ENCODE data around the gene MT1H.
"Not testable (repeated sequence)": the region's sequence is repeated elsewhere in the genome, so short reads cannot be mapped to it uniquely, and the experiment has no call there.

Gene MT1H

GRCh38 chr16:56684926-56685590 is 15.4 kb downstream of the MT1H start:
- no peak for DNase-seq (ENCODE audit: low read depth)

DNA sequence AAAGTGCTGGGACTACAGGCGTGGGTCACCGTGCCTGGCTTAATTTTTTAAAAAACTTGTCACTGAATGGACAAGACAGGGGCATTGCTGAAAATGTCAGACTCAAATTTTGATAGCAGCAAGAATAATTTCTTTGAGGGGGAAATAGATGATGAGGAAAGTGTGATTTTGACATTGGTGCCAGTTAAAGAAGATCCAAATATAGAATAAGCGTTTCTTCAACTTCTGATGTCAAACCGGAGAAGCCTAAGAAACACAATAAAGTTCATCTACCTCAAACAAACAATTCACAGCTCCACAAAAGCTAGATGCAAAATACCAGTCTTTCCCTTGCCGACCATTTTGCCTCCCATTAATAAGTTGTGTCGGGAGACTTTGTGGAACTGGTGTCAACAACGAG is 17.1 kb downstream of the MT1H start:
- DNase-seq (ENCODE audit: low read depth): no peak

- no peak for DNase-seq (ENCODE audit: low read depth)
These were observed 19.1 kb downstream of the MT1H start for GRCh38 chr16:56688762-56689161.

- no peak for DNase-seq (ENCODE audit: low read depth)
These were observed 19.6 kb downstream of the MT1H start for GRCh38 chr16:56689171-56689570.

- no peak for DNase-seq (ENCODE audit: low read depth)
These were observed 21.0 kb downstream of the MT1H start for GRCh38 chr16:56690420-56691122.

- peak; percentile 52 for DNase-seq (ENCODE audit: low read depth)
These were observed 22.3 kb downstream of the MT1H start for GRCh38 chr16:56691885-56692284.

- DNase-seq (ENCODE audit: low read depth): no peak
These were observed 25.6 kb downstream of the MT1H start for GRCh38 chr16:56695246-56695645.

GRCh38 chr16:56697456-56698155 is 28.0 kb downstream of the MT1H start:
- DNase-seq (ENCODE audit: low read depth): no peak

GRCh38 chr16:56700195-56700594 is 30.6 kb downstream of the MT1H start:
- peak; percentile 46 for DNase-seq (ENCODE audit: low read depth)

DNA sequence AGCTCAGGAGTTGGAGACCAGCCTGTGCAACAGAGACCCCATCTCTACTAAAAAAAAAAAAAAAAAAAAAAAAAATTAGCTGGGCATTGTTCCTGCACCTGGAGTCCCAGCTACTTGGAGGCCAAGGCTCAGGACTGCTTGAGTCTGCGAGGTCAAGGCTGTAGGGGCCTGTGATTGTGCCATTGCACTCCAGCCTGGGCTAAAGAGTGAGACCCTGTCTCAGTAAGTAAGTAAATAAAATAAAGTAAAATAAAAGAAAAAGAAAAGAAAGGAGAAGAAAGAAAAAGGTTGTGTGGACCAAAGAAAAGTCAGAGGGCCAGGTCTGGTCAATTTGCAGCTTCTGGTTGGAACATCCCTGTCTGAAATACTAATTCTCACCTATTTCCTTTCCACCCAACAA is 31.0 kb downstream of the MT1H start:
- DNase-seq (ENCODE audit: low read depth): no peak

- no peak for DNase-seq (ENCODE audit: low read depth)
These were observed 31.9 kb downstream of the MT1H start for GRCh38 chr16:56701534-56701933.

DNA sequence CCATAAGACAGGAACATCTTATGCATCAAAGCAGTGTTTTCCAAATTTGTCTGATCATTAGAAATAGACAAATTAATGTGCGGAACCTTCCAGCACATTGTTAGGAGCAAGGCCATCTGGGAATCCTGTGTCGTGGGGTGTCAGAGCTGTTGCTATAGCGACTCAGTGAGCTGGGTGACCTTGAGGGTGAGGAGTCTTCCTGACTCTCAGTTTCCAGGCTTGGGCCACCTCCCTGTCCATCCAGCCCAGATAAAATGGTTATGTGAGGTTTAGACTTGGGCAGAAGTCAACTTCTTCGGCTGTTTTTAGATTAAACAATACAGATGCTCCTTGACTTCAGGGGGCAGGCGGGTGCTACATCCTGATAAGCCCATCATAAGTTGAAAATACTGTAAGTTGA is 33.2 kb downstream of the MT1H start:
- no peak for DNase-seq (ENCODE audit: low read depth)

DNA sequence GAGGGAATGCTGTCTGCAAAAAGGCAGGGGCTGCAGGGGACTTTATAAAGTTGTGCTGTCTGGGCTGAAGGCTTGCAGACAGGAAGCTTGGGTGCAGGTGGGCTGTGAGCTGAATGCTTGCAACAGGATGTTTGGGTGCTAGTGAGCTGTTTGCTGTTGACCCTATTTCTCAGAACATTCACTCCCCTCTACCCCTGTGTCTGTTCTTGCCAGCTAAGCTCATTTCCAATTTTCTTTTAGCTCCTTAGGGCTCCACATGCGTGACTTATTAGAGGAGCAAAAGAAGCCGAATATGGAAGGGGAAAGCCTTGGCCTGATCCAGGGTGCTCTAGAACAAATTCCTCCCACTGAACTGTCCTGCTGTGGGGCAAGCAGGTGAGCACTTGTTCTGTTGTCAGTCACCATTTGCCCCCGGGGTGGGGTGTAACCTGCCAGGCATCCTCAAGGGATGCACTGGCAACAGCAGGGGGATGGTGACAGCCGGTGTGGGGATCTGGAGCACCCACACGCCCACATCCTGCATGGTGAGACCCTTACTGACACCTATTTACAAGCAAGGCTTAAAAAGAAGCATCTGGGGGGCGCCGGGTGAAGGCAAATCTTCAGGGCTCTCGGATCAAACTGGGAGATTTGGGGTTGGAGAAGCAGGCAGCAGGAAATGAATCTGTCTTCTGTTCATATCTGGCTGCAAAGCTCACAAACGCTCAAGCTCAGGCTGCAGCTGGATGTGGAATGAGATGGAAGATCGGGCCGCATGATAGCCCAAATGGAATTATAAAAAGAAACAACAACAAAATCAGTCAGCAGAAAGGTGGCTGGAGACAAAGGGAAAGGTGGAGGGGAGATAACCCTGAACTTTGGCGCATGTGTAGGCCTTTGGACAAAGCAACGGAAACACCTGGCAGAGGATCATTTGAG is 39.2 kb downstream of the MT1H start:
- DNase-seq (ENCODE audit: low read depth): no peak

DNA sequence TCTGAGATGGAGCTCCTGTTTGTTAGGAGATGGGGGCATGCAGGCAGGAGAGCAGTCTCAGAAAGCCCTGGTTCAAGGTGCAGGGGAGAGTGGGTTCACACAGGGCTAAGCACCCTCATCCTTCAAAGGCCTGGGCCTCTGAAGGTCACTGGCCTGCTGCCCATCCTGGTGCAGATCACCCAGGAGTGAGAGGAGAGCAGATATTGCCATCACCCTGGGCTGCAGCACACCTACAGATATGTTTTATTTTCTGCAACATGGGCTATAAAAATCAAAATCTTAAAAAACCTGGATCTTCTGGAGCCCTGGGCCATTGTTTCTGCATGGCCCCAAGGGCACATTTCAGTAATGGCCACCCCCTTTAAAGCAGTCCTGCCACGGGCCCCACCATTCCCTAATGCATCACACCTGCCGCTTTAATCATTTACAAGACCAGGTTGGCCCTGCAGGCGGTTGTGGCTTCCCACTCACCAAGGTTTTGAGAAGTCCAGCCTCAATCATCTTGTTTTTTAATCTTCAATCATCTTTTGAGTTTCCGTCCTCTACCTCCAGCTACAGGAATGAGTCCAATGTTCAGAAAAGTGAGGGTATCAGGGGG is 39.9 kb downstream of the MT1H start:
- no peak for DNase-seq (ENCODE audit: low read depth)

GRCh38 chr16:56710181-56710737 is 40.6 kb downstream of the MT1H start:
- no peak for DNase-seq (ENCODE audit: low read depth)

- DNase-seq (ENCODE audit: low read depth): peak; percentile 21
These were observed 42.2 kb downstream of the MT1H start for GRCh38 chr16:56711862-56712261.

DNA sequence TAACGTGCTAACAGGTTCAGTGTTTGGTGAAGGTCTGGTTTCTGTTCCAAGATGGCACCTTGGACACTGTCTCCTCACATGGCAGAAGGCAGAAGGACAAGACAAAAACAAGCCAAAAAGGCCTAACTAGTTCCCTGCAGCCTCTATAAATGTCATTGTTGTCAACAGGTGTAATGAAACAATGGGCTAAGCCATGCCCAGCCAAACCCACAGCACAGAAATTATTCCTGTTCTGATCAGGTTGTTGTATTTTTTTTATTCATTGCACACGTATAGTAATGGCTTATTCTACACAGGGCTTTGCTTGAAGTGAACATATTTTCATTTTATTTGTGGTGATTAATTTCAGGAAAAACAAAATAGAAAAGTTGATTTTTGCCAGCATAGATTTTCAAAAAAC is 44.2 kb downstream of the MT1H start:
- DNase-seq (ENCODE audit: low read depth): no peak

- no peak for DNase-seq (ENCODE audit: low read depth)
These were observed 45.5 kb downstream of the MT1H start for GRCh38 chr16:56715126-56715525.

DNA sequence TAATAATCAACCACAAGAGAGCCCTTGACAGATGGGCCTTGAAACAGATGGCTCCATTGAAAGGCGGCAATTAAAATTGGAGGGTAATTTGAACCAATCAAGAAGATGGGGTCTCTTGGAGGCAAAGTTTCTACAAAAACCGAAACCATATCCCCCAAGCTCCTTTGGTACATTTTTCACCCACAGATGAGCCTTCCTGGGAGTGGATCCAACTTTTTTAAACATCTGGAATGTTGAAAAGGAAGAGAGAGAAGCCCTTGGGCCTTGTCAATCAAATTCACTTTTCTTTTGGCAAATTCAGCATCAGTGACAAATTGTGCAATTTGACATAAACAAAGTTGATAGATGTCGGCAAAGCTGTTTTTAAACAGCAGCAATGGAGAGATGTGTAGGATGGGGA is 47.1 kb downstream of the MT1H start:
- DNase-seq (ENCODE audit: low read depth): no peak

- not testable (repeated sequence) for DNase-seq (ENCODE audit: low read depth)
These were observed 47.9 kb downstream of the MT1H start for GRCh38 chr16:56717532-56717931.
